SIG-M5 (cell line): ENCODE measurements around the gene PNKD.
"Not testable (repeated sequence)": the region's sequence is repeated elsewhere in the genome, so short reads cannot be mapped to it uniquely, and the experiment has no call there.

Source experiments
- DNase-seq: peaks from one replicate; lab custom pipeline; 2025; lab: John Stamatoyannopoulos, UW

Gene PNKD

GRCh38 chr2:218292048-218293014, 22.0 kb downstream of the PNKD start, which contains the start of gene TMBIM1:
TMBIM1 (minus strand) TSS chr2:218292503; CDS start chr2:218282141, 10,362 bp downstream.
- no peak for DNase-seq

GRCh38 chr2:218293715-218294429, 23.6 kb downstream of the PNKD start:
- DNase-seq = no peak

GRCh38 chr2:218294430-218295022, 24.2 kb downstream of the PNKD start:
- no peak for DNase-seq

- DNase-seq = no peak
These were observed 24.7 kb downstream of the PNKD start for GRCh38 chr2:218295029-218295428.

- DNase-seq = no peak
These were observed 25.9 kb downstream of the PNKD start for GRCh38 chr2:218296200-218296599.

- DNase-seq = no peak
These were observed 26.5 kb downstream of the PNKD start for GRCh38 chr2:218296847-218297246.

- DNase-seq = no peak
These were observed 28.1 kb downstream of the PNKD start for GRCh38 chr2:218298314-218298875.

GRCh38 chr2:218300141-218300540, 29.8 kb downstream of the PNKD start:
- DNase-seq = no peak

- DNase-seq = peak; percentile 46
These were observed 31.0 kb downstream of the PNKD start for GRCh38 chr2:218301176-218301819.

- DNase-seq = no peak
These were observed 35.1 kb downstream of the PNKD start for GRCh38 chr2:218305383-218305782.

- DNase-seq = no peak
These were observed 36.0 kb downstream of the PNKD start for GRCh38 chr2:218306184-218306920.

GRCh38 chr2:218307415-218308090, 37.2 kb downstream of the PNKD start:
- DNase-seq = no peak

- no peak for DNase-seq
These were observed 40.7 kb downstream of the PNKD start for GRCh38 chr2:218310853-218311540.

GRCh38 chr2:218311541-218312266, 41.4 kb downstream of the PNKD start:
- not testable (repeated sequence) for DNase-seq

GRCh38 chr2:218312267-218312756, 42.0 kb downstream of the PNKD start:
- DNase-seq = no peak

- DNase-seq = no peak
These were observed 43.0 kb downstream of the PNKD start for GRCh38 chr2:218313356-218313755.

- not testable (repeated sequence) for DNase-seq
These were observed 44.4 kb downstream of the PNKD start for GRCh38 chr2:218314764-218315163.

GRCh38 chr2:218315397-218315796, 45.1 kb downstream of the PNKD start:
- DNase-seq = no peak

GRCh38 chr2:218317303-218317630, 46.9 kb downstream of the PNKD start:
- no peak for DNase-seq
